Lung (tissue), 12 donors: ENCODE data around the gene ARID1A. TPM values are rescaled to one million over a fixed set of nuclear protein-coding genes. Genes with fewer than 3 reads are reported as not detected.

Experiments
- ATAC-seq: fragments of 200-7000 bp; cut with Tn5 transposase; one replicate; pipeline ENCODE4 v1.9.1; 2020; ENCODE audit warnings: moderate number of reproducible peaks; ENCODE audit not compliant: insufficient read depth, low FRiP score
- DNase-seq, 3 donors: peaks; one replicate each; pipeline ENCODE4 v3.0.0-alpha.2; 2013 to 2017
- H3K27ac ChIP-seq, 2 donors: one replicate each; pipeline ENCODE4 v1.5.1; 2013; ENCODE audit warnings: mild to moderate bottlenecking in 2 of 2, moderate library complexity in 2 of 2, control low read depth in 1 of 2, inconsistent platforms in 1 of 2, low read depth in 1 of 2, low read length in 1 of 2
- H3K27me3 ChIP-seq, 3 donors: one replicate each; pipeline ENCODE4 v1.5.1; 2013; ENCODE audit warnings: low read length in 2 of 3; ENCODE audit not compliant: control insufficient read depth in 3 of 3, insufficient read depth in 3 of 3
- H3K36me3 ChIP-seq, 4 donors: one replicate each; pipeline ENCODE4 v1.5.1; 2013; ENCODE audit warnings: low read length in 4 of 4, mild to moderate bottlenecking in 1 of 4, moderate library complexity in 1 of 4; ENCODE audit not compliant: control insufficient read depth in 4 of 4, insufficient read depth in 4 of 4
- H3K4me1 ChIP-seq, 5 donors: one replicate each; pipeline ENCODE4 v1.5.1; 2013; ENCODE audit warnings: low read length in 5 of 5, mild to moderate bottlenecking in 2 of 5, moderate library complexity in 1 of 5; ENCODE audit not compliant: control insufficient read depth in 5 of 5, insufficient read depth in 5 of 5
- H3K4me3 ChIP-seq: one replicate; pipeline ENCODE4 v1.5.1; 2013; ENCODE audit warnings: mild to moderate bottlenecking, control low read depth, moderate library complexity
- H3K9ac ChIP-seq, 2 donors: one replicate each; pipeline ENCODE4 v1.5.1; 2013; ENCODE audit warnings: low read length in 2 of 2, control low read depth in 1 of 2; ENCODE audit not compliant: insufficient read depth in 1 of 2
- H3K9me3 ChIP-seq, 4 donors: one replicate each; pipeline ENCODE4 v1.5.1; 2013; ENCODE audit warnings: low read length in 3 of 4, mild to moderate bottlenecking in 1 of 4, moderate library complexity in 1 of 4; ENCODE audit not compliant: control insufficient read depth in 4 of 4, insufficient read depth in 3 of 4
- WGBS, 2 donors: extraction: QIAGEN DNeasy Blood & Tissue Kit; methylation state at CpG; one replicate each; pipeline ENCODE4 v1.1.7; 2013; 5-methylcytosine and 5-hydroxymethylcytosine counted together
- polyA plus RNA-seq, 2 donors: library from polyadenylated mRNA; stranded (reverse); fragments of 200-250 nt; gene quantifications; one replicate each; pipeline ENCODE4 v1.2.1, GENCODE V29; 2013
- total RNA-seq, 2 donors: library from RNA; depleted of rRNA in 1 of 2; stranded (reverse); fragments of >200 nt in 1 of 2; gene quantifications; one replicate each; pipeline ENCODE4 v1.2.1, GENCODE V29; 2014 to 2021
- TF ChIP-seq, protein P1 (sequence below): IDR thresholded peaks from 2 replicates; pipeline ENCODE4 v1.5.1; 2012; ENCODE audit warnings: mild to moderate bottlenecking; ENCODE audit errors: control extremely low read depth, extremely low read depth
- donor health status: control.
- donor health status: control.
- donor health status: Bipolar disorder and iron deficiency.
- donor health status: healthy.
- donor health status: DM: yes; HTN: yes; CAD: no.

Gene ARID1A
- total and polyA plus RNA-seq, 4 donors: 16.1 to 119 (median 50.1) TPM

DNA sequence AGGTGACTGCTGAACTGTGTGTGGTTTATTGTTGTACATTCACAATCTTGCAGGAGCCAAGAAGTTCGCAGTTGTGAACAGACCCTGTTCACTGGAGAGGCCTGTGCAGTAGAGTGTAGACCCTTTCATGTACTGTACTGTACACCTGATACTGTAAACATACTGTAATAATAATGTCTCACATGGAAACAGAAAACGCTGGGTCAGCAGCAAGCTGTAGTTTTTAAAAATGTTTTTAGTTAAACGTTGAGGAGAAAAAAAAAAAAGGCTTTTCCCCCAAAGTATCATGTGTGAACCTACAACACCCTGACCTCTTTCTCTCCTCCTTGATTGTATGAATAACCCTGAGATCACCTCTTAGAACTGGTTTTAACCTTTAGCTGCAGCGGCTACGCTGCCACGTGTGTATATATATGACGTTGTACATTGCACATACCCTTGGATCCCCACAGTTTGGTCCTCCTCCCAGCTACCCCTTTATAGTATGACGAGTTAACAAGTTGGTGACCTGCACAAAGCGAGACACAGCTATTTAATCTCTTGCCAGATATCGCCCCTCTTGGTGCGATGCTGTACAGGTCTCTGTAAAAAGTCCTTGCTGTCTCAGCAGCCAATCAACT is 85.5 kb downstream of the ARID1A start:
- WGBS, 2 donors: 82 to 84% methylated on average over 11 of the region's 11 CpGs
- peaks cover 12 to 46% (median 26%) of the 10 kb centered on the region in 5 donors for H3K4me1 ChIP-seq

DNA sequence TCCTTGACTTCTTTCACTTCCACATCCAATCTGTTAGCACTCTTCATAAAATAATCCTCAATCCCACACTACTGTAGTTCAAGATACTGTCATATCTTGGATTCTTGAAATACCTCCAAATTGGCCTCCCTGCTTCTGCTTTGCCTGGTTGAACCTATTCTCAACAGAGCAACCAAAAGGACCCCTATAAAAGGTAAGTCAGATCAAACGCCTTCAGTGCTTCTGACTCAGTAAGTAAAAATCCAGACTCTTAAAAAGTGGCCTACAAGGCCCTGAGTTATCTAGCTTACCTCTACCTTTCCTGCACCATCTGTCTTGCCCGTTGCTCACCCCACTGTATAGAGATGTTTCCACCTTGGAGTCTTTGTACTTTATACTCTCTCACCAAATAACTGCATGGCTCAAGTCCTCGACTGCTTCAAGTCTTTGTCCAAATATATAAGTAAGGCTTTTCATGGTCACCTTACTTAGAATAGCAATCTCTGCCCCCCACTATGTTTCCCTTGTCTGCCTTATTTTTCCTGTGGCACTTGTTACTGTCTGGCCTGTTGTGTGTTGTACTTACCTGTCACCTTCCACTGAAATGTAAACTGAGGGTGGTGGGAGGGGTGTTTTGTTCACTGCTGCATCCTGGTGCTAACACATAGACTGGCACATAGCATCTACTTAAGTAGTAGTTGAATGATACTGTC is 86.9 kb downstream of the ARID1A start:
- DNase-seq (no peak), ATAC-seq (no peak)
- WGBS, 2 donors: 79 to 87% methylated on average over 3 of the region's 3 CpGs
- peaks cover 16 to 50% (median 38%) of the 10 kb centered on the region in 5 donors for H3K4me1 ChIP-seq
- TF ChIP-seq, protein P1, sequence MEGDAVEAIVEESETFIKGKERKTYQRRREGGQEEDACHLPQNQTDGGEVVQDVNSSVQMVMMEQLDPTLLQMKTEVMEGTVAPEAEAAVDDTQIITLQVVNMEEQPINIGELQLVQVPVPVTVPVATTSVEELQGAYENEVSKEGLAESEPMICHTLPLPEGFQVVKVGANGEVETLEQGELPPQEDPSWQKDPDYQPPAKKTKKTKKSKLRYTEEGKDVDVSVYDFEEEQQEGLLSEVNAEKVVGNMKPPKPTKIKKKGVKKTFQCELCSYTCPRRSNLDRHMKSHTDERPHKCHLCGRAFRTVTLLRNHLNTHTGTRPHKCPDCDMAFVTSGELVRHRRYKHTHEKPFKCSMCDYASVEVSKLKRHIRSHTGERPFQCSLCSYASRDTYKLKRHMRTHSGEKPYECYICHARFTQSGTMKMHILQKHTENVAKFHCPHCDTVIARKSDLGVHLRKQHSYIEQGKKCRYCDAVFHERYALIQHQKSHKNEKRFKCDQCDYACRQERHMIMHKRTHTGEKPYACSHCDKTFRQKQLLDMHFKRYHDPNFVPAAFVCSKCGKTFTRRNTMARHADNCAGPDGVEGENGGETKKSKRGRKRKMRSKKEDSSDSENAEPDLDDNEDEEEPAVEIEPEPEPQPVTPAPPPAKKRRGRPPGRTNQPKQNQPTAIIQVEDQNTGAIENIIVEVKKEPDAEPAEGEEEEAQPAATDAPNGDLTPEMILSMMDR: no peak
- H3K9me3 ChIP-seq: no peaks in the 10 kb centered on the region
- no peaks in the 10 kb centered on the region for H3K27me3 ChIP-seq
- H3K9ac ChIP-seq: no peak overlapping the region
- H3K36me3 ChIP-seq: peaks cover 9 to 42% (median 28%) of the 10 kb centered on the region in 4 donors
- no peak overlapping the region for H3K27ac ChIP-seq
- no peak overlapping the region for H3K4me3 ChIP-seq

More for the DNA sequence above, 85.5 kb downstream of the ARID1A start:
- Histone ChIP-seq H3K4me3 (no peak overlapping the region), H3K9me3 (no peaks in the 10 kb centered on the region), H3K9ac (no peak overlapping the region), H3K27ac (no peak overlapping the region), H3K27me3 (no peaks in the 10 kb centered on the region), H3K36me3 (peaks cover 15 to 51% (median 31%) of the 10 kb centered on the region in 4 donors)
- ATAC-seq: no peak
- TF ChIP-seq, protein P1: no peak
- DNase-seq: no peak

DNA sequence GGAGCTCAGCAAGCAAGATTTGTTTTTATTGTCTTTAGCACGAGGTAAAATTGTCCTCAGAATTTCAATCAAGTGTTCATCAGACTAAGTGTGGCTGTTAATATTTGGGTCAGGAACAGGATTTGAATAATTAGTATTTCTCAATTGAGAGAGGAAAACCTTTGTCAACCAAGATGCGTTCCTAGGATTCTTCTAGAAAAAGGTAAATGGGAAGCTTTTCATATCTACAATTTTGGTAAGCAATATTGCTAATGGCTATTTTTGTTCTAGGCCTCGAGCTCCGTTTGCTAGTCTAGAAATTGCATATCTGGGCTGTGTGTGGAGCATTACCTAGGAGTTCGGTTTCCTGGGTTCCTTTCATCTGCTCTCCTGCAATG is 87.8 kb downstream of the ARID1A start:
- H3K36me3 ChIP-seq: peaks cover 8 to 33% (median 22%) of the 10 kb centered on the region in 4 donors
- TF ChIP-seq, protein P1: no peak
- H3K4me1 ChIP-seq: peaks cover 16 to 50% (median 40%) of the 10 kb centered on the region in 5 donors
- H3K9ac ChIP-seq: no peak overlapping the region
- DNase-seq (no peak), ATAC-seq (no peak)
- H3K4me3 ChIP-seq: no peak overlapping the region
- no peaks in the 10 kb centered on the region for H3K27me3 ChIP-seq
- peak overlapping the region; percentile 50 to 97 for H3K27ac ChIP-seq
- H3K9me3 ChIP-seq: no peaks in the 10 kb centered on the region
- WGBS, 2 donors: 70 to 72% methylated on average over 5 of the region's 5 CpGs
